SK-N-MC (cell line): ENCODE data around the gene PLXNA2.

Experiments used
- DNase-seq: peaks from one replicate; pipeline ENCODE4 v3.0.0-alpha.2; 2011; ENCODE audit warnings: low read depth, low spot score
- H3K27ac ChIP-seq: fragments of 200-600 bp; sonication (generic); 2 replicates; pipeline ENCODE4 v1.5.1; 2016; ENCODE audit warnings: mixed run types
- H3K36me3 ChIP-seq: fragments of 200-600 bp; sonication (generic); 2 replicates; pipeline ENCODE4 v1.6.1; 2017; ENCODE audit warnings: antibody characterized with exemption, low read length, mixed read lengths; ENCODE audit not compliant: insufficient read depth
- H3K4me3 ChIP-seq: fragments of 200-600 bp; sonication (generic); 2 replicates; pipeline ENCODE4 v1.5.1; 2016
- H3K9ac ChIP-seq: fragments of 200-600 bp; sonication (generic); 2 replicates; pipeline ENCODE4 v1.8.0; 2017; ENCODE audit warnings: mixed run types, mixed read lengths; ENCODE audit not compliant: insufficient read length
- H3K9me3 ChIP-seq: fragments of 200-600 bp; sonication (generic); 2 replicates; pipeline ENCODE4 v1.6.1; 2017; ENCODE audit warnings: low read depth, mild to moderate bottlenecking, antibody characterized with exemption, low read length, moderate library complexity, mixed read lengths
- EZH2 ChIP-seq: fragments of 200-600 bp; sonication (generic); IDR thresholded peaks from one replicate; pipeline ENCODE4 v1.6.1; 2017; ENCODE audit warnings: antibody characterized with exemption
- FOXP2 ChIP-seq: optimal IDR thresholded peaks from 2 replicates; pipeline ENCODE3; 2011; ENCODE audit warnings: mild to moderate bottlenecking, moderate library complexity; ENCODE audit not compliant: insufficient read depth; ENCODE audit errors: extremely low read length, control extremely low read depth
- POLR2AphosphoS5 ChIP-seq: IDR thresholded peaks from 2 replicates; pipeline ENCODE4 v1.6.1; 2012; ENCODE audit warnings: mild to moderate bottlenecking, low read depth, low read length, borderline replicate concordance

The PLXNA2 gene

DNA sequence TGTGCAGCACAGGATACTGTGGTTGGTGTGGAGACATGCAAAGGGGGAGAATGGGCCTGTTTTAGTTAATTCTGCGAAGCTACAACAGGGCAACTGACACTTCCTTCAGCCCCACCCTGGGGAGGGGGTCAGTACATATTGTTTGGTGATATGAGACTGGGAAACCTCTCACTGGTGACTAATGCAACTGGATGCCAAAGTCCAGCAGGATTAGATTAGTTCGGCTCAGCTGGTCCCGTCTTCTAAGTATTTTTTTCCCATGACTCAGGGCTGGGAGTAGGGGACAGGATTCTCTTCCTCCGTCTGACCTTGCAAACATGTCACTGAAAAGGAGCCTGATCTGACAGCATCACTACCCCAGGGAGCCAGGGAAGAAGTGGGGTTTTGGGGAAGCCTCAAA, 43.0 kb downstream of the PLXNA2 start:
- no peaks in the 10 kb centered on the region for H3K9me3 ChIP-seq
- no peak overlapping the region for H3K27ac ChIP-seq
- H3K36me3 ChIP-seq = no peaks in the 10 kb centered on the region
- H3K4me3 ChIP-seq = no peak overlapping the region
- DNase-seq = no peak
- no peak for TF ChIP-seq FOXP2
- TF ChIP-seq EZH2 = no peak
- TF ChIP-seq POLR2AphosphoS5 = no peak
- no peak overlapping the region for H3K9ac ChIP-seq

DNA sequence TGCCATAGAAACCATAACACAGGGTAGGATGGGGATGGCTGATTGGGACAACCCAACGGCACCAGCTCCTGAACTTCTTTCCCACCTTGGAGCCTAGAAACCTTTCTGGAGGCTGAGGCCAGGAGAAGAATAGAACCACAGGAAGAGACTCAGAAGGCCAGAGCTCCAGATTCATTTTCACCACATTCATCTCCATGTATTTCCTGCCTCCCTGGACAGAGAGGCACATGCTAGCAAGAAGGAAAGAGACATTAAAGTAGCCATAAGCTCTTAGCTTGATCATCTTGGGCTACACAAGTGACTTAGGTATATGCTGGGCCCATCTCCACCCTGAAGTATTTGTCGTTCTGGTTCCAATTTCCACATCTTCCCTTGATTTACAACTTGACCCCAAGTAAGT, 44.1 kb downstream of the PLXNA2 start:
- Histone ChIP-seq H3K27ac (no peak overlapping the region), H3K4me3 (no peak overlapping the region), H3K9ac (no peak overlapping the region), H3K36me3 (no peaks in the 10 kb centered on the region), H3K9me3 (no peaks in the 10 kb centered on the region)
- no peak for DNase-seq
- TF ChIP-seq FOXP2 (no peak), EZH2 (no peak), POLR2AphosphoS5 (no peak)

DNA sequence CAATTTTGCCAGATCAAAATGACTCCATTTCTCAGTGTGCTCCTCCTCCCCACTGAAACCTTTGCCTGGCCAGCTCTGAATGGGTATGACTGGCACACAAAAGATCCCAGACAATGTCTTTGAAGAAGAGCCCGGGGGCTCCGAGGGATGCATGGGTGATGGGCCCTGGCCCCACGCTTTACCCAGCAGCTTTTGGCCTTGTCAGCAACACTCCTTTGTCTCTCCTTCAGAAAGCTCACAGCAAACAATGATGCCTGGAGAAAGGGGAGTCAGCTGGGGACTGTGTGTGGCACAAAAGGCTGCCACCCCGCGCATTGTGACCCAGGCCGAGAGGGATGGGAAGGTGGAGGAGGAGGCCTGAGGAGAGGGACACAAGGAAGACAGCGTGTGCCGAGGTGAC, 45.9 kb downstream of the PLXNA2 start:
- TF ChIP-seq POLR2AphosphoS5 (no peak), EZH2 (no peak), FOXP2 (no peak)
- DNase-seq = no peak
- no peak overlapping the region for H3K27ac ChIP-seq

DNA sequence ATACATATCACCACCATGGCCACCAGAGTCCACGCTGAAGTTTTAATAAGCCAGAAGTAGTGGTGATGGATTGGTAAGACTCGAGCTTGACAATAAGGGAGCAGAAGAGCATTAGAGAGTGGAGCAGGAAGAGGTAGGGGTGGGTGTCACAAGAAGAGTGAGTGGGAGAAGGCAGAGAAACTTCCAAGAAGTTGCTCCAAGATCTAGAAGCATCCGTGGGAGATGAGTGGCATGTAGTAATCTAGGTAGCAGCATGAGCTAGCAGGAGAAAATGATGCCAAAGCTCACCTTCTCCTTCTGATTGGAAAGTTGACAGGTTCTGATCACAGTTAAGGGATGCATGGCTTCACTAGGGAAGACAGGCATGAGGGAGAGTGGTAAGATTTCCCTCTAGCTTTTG, 49.2 kb downstream of the PLXNA2 start:
- H3K4me3 ChIP-seq = no peak overlapping the region
- H3K9ac ChIP-seq = no peak overlapping the region
- no peaks in the 10 kb centered on the region for H3K9me3 ChIP-seq
- DNase-seq = no peak
- no peak overlapping the region for H3K27ac ChIP-seq
- TF ChIP-seq FOXP2 (no peak), EZH2 (no peak), POLR2AphosphoS5 (no peak)
- H3K36me3 ChIP-seq = no peaks in the 10 kb centered on the region

More for the DNA sequence above, 45.9 kb downstream of the PLXNA2 start:
- Histone ChIP-seq H3K36me3 (no peaks in the 10 kb centered on the region), H3K9me3 (no peaks in the 10 kb centered on the region), H3K4me3 (no peak overlapping the region), H3K9ac (no peak overlapping the region)

DNA sequence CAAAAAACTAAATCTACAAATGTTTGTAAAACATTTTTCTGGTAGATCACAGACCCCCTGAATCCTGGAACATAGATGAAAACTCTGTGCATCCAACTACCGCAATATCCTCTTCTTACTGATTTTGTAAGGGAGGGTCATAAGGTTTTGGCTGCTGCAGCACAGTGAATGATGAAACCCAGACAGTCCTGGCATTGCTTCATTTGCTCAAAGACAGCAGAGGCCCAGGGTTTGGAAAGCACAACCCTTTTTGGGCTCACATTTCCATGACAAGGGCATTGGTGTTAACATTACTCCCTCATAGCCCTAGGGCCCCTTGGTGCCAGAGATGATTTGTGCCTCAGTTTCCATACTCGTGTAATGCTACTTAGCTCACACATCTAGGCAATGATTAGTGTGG, 51.2 kb downstream of the PLXNA2 start:
- no peak overlapping the region for H3K9ac ChIP-seq
- DNase-seq = no peak

DNA sequence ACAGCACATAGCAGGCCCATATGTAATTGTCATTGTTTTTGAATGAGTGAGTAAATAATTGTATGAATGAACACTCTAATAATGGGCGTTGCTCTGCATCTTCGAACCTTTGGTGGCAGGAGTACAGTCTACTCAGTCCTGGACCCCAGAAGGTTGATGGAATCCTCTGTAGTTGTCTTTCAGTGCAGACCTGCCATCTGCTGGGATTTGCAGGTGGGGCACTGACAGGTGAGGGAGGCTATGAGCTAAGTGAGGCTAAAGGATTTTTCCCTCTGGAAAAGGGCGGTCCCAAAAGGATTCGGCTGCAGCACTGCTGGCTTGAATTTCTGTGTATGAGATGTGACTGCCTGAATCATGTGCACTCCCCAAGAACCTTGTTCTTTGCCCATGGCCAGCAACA, 53.4 kb downstream of the PLXNA2 start:
- H3K4me3 ChIP-seq = no peak overlapping the region
- TF ChIP-seq POLR2AphosphoS5 (no peak), FOXP2 (no peak), EZH2 (no peak)
- H3K9me3 ChIP-seq = no peaks in the 10 kb centered on the region
- no peak overlapping the region for H3K27ac ChIP-seq
- H3K36me3 ChIP-seq = no peaks in the 10 kb centered on the region
- no peak for DNase-seq
- no peak overlapping the region for H3K9ac ChIP-seq

More for the DNA sequence above, 51.2 kb downstream of the PLXNA2 start:
- TF ChIP-seq FOXP2 = no peak
- Histone ChIP-seq H3K36me3 (no peaks in the 10 kb centered on the region), H3K27ac (no peak overlapping the region), H3K4me3 (no peak overlapping the region), H3K9me3 (no peaks in the 10 kb centered on the region)

DNA sequence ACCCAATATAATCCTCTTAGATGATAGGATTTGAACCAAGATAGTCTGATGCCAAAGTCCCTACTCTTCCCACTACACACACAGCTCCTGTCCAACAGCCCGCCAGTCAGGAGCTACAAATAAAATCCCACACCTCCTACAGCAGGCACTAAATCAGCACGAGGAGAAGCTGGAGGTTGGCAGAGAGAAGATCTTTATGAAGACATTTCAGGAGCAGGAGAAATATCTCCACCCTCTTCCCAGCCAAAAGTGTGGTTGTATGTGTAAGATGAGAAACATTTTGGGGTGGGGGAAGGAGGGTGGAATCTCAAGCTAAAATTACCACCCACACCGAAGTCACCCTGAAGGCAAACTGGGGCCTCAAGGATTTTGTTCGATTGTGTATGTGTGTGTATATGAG, 54.5 kb downstream of the PLXNA2 start:
- TF ChIP-seq FOXP2 = no peak
- TF ChIP-seq POLR2AphosphoS5 = no peak
- TF ChIP-seq EZH2 = no peak
- no peak for DNase-seq
- H3K36me3 ChIP-seq = no peaks in the 10 kb centered on the region
- H3K9me3 ChIP-seq = no peaks in the 10 kb centered on the region
- no peak overlapping the region for H3K9ac ChIP-seq
- no peak overlapping the region for H3K4me3 ChIP-seq
- no peak overlapping the region for H3K27ac ChIP-seq

DNA sequence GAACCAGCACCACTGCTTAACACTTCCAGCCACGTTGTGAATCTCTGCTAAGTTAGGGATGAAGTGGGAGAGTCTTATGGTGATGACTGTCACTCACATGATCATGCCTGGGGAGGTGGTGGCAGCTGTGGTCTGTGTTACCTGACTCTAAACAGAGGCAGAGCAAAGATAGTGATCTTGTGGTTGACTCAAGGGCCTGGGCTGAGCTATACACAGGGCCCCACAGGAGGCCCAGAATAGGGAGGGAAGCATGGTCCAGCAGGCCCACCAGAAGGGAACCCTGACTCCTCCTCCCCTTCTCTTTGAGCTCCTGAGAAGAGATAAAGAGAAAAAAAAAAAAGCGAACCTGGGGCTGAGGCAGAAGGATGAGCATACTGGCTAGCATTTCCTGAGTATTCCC, 55.0 kb downstream of the PLXNA2 start:
- no peak for DNase-seq
- no peak for TF ChIP-seq POLR2AphosphoS5
- no peak for TF ChIP-seq EZH2
- TF ChIP-seq FOXP2 = no peak
- Histone ChIP-seq H3K9me3 (no peaks in the 10 kb centered on the region), H3K4me3 (no peak overlapping the region), H3K9ac (no peak overlapping the region), H3K27ac (no peak overlapping the region), H3K36me3 (no peaks in the 10 kb centered on the region)

DNA sequence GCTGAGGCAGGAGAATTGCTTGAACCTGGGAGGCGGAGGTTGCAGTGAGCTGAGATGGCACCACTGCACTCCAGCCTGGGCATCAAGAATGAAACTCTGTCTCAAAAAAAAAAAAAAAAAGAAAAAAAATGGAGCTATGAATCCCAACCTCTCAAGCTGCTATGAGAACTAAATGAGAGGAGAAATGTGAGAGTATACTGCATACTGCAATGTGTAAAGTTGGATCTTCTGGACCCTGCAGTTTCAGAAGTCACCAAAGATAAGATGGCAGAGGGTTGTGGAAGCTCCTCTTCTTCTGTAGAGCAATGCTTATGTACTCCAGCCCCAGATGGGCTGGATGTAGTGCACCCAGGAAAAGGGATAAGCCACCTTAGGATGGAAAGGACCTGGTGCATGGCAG, 55.6 kb downstream of the PLXNA2 start:
- Histone ChIP-seq H3K36me3 (no peaks in the 10 kb centered on the region), H3K4me3 (no peak overlapping the region), H3K27ac (no peak overlapping the region), H3K9me3 (no peaks in the 10 kb centered on the region), H3K9ac (no peak overlapping the region)
- TF ChIP-seq EZH2 (no peak), POLR2AphosphoS5 (no peak), FOXP2 (no peak)
- no peak for DNase-seq
